ENCODE data around the gene PIAS3. TPM values are rescaled to one million over a fixed set of nuclear protein-coding genes. Genes with fewer than 3 reads are reported as not detected.
A peak's percentile ranks its signal among the peaks of the same experiment; 100 is the strongest.

The PIAS3 gene
- polyA plus RNA-seq (2013, experiment 1 of 2) = 27.8 TPM
- 35.1 TPM for polyA plus RNA-seq (2013, experiment 2 of 2)

DNA sequence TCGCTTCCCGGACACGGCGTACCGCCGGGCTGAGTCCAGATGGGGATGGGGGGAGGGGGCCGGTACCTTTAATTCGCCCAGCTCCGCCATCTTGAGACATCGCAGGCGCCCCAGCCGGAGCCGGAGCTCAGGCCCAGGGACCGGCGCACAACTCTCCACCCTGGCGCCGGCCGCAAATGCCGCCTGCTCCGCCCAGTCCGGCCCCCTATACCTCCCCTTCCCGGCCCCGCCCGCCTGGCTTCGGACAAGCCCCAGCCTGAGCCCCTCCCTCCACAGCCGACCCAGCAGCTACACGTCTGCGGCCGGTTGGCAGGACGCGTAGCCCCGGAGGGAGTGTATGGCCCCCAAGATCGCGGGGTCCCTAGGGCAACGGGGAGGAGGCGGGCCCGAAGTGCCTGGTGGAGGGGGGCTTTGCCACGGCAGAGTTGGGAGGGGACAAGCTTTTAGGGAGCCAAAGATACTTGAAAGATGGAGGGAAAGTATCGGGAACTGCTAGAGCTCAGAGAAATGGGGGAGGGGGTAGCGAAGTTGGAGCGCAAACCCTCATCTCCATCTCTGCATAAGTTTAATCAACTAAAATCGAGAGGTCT is at the start of gene PIAS3:
TSS of gene PIAS3 (minus strand) at position 181 of the 590 bp plus-strand sequence. CDS start at position 90, 91 bp downstream.
- Histone ChIP-seq H3K27me3 (ENCODE audit: insufficient read depth, low read length) (no peaks in the 10 kb centered on the region), H3K4me3 (ENCODE audit: low read length) (peak within 1 kb of the TSS; percentile 81), H3K9me3 (ENCODE audit: insufficient read depth, low read depth, low read length) (no peaks in the 10 kb centered on the region; the same call in 1 of the 2 replicates), H3K27ac (ENCODE audit: low read depth, low read length) (peak within 1 kb of the TSS; percentile 90), H3K9ac (ENCODE audit: low read depth, low read length) (peak within 1 kb of the TSS; percentile 88), H3K4me1 (ENCODE audit: insufficient read depth, low read length) (peaks cover 4% of the 10 kb centered on the region; the same call in 1 of the 2 replicates), H3K36me3 (ENCODE audit: insufficient read depth, low read length) (peaks cover 33% of the 10 kb centered on the region)
- WGBS = under 1% methylated on average over 42 of the region's 42 CpGs

DNA sequence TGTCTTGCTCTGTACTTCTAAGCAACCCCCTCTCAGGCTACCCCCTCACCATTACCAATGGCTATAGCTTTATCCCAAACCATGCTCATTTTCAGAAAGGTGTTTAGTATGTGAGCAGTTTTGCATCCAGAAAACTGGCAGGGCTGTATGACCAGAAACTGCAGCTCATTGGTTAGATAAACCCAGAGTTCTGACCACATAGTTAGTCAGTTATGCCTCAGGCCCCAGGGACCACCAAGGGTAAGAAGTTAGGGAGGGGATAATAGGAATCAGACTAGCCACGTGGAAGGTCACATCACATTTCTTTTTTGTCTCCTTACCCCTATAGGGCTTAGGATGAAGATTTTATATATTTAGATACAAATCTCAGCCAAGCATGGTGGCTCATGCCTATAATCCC is 49.8 kb upstream of the PIAS3 start:
- Histone ChIP-seq H3K9me3 (ENCODE audit: insufficient read depth, low read depth, low read length) (no peaks in the 10 kb centered on the region), H3K9ac (ENCODE audit: low read depth, low read length) (no peak overlapping the region), H3K4me1 (ENCODE audit: insufficient read depth, low read length) (peaks cover 2% of the 10 kb centered on the region; the same call in 1 of the 2 replicates), H3K4me3 (ENCODE audit: low read length) (no peak overlapping the region), H3K36me3 (ENCODE audit: insufficient read depth, low read length) (peaks cover 14% of the 10 kb centered on the region; the same call in 1 of the 2 replicates), H3K27me3 (ENCODE audit: insufficient read depth, low read length) (no peaks in the 10 kb centered on the region), H3K27ac (ENCODE audit: low read depth, low read length) (no peak overlapping the region)
- no CpG with 5 or more reads among the region's 1 CpG for WGBS

DNA sequence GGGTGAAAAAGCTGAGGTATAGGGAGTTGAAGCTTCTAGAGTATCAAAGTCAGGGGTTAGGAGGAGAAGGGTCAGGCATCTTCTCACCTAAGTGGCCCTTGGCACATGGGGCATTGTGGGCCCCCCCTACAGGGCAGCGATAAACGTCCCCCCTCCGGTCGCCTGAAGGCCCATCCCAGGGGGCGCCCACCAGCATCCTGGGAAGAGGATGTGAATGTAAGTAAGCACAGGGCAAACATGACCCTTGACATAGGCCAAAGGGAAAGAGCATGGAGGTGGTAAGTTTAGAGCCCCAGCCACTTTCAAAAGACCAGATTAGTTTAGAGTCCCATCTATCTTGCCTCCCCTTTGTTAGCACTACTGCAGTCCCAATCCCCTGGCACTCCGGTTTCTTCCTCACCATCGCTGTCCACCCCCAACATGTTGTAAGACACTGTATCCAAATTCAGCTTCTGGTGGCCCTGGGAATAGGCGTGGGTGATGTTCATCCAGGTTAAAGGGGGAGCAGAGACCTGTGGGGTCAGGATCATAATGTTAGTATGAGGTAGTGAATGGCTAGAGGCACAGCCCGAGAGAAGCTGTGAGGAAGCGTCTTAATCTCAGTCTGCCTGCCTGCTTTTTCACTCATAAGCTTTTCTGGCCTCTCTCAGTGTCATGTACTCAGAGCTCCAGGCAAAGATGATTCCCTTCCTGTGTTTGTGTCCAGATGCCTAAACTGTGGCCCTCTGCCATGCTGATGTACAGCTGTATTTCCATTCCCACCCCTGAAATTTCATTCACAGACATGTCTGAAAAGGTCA is 48.3 kb upstream of the PIAS3 start:
- Histone ChIP-seq H3K9ac (ENCODE audit: low read depth, low read length) (no peak overlapping the region), H3K4me3 (ENCODE audit: low read length) (no peak overlapping the region), H3K27ac (ENCODE audit: low read depth, low read length) (no peak overlapping the region), H3K27me3 (ENCODE audit: insufficient read depth, low read length) (no peaks in the 10 kb centered on the region), H3K36me3 (ENCODE audit: insufficient read depth, low read length) (peaks cover 11% of the 10 kb centered on the region; the same call in 1 of the 2 replicates), H3K4me1 (ENCODE audit: insufficient read depth, low read length) (peaks cover 2% of the 10 kb centered on the region; the same call in 1 of the 2 replicates), H3K9me3 (ENCODE audit: insufficient read depth, low read depth, low read length) (no peaks in the 10 kb centered on the region)
- WGBS = 77% methylated on average over 10 of the region's 10 CpGs

DNA sequence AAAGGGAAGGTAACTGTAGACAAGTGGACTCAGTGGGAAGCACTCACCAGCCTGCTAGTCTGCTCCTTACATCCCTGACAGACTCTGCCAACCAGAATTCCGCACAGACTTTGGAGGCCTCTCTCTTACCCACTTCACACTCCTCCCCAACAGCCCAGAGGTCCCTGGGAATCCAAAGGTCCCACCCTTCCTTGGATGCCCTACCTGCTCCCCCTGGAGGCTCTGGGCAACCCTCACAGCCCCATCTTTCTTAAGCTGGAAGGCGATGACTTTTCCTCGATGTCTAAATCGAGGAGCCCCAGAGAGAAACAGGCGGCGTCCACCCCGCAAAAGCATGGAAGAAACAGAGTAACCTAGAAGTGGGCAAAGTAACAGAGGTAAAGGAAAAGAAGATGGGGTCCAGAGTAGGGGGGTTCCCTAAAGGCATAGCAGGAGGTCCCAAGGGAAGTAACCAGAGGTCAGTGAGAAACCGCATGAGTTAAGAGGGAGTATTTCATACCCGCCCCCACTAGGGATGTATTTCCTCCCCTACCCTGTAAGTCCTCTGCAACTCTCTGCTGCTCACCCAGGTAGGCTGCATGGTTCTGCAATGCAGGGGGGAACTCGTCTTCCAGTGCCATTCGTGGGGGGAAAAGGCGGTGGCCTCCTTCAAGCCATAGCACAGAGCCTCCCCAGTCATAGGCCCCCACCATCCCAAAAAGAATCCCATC is 42.6 kb upstream of the PIAS3 start:
- no peaks in the 10 kb centered on the region for H3K4me1 ChIP-seq (ENCODE audit: insufficient read depth, low read length)
- H3K4me3 ChIP-seq (ENCODE audit: low read length) = no peak overlapping the region
- no peaks in the 10 kb centered on the region for H3K9me3 ChIP-seq (ENCODE audit: insufficient read depth, low read depth, low read length)
- no peak overlapping the region for H3K27ac ChIP-seq (ENCODE audit: low read depth, low read length)
- no peaks in the 10 kb centered on the region for H3K27me3 ChIP-seq (ENCODE audit: insufficient read depth, low read length)
- no peak overlapping the region for H3K9ac ChIP-seq (ENCODE audit: low read depth, low read length)
- WGBS = 92% methylated on average over 10 of the region's 12 CpGs
- H3K36me3 ChIP-seq (ENCODE audit: insufficient read depth, low read length) = no peaks in the 10 kb centered on the region

DNA sequence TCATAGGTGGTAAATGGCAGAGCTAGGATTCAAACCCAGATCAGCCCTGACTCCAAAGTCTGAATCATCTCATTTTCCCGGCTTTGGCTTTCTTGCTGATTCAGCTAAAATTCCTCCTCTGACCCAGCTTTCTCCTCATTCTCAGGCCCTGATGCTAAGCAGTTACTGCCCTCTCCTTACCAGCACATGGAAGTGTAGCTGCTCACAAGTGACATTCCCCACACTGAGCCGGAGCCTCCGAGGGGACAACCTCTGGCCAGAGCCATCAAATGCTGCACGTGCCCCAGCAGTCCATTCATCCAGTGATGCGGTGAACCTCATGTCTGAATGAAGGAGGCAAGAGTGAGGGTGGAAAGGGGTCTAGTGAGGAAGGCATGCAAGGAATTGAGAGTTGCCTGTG is 39.9 kb upstream of the PIAS3 start:
- H3K27ac ChIP-seq (ENCODE audit: low read depth, low read length) = no peak overlapping the region
- no peak overlapping the region for H3K9ac ChIP-seq (ENCODE audit: low read depth, low read length)
- H3K4me3 ChIP-seq (ENCODE audit: low read length) = no peak overlapping the region
- H3K4me1 ChIP-seq (ENCODE audit: insufficient read depth, low read length) = no peaks in the 10 kb centered on the region
- H3K27me3 ChIP-seq (ENCODE audit: insufficient read depth, low read length) = no peaks in the 10 kb centered on the region
- H3K36me3 ChIP-seq (ENCODE audit: insufficient read depth, low read length) = no peaks in the 10 kb centered on the region
- 90% methylated on average over 5 of the region's 5 CpGs for WGBS
- no peaks in the 10 kb centered on the region for H3K9me3 ChIP-seq (ENCODE audit: insufficient read depth, low read depth, low read length)

DNA sequence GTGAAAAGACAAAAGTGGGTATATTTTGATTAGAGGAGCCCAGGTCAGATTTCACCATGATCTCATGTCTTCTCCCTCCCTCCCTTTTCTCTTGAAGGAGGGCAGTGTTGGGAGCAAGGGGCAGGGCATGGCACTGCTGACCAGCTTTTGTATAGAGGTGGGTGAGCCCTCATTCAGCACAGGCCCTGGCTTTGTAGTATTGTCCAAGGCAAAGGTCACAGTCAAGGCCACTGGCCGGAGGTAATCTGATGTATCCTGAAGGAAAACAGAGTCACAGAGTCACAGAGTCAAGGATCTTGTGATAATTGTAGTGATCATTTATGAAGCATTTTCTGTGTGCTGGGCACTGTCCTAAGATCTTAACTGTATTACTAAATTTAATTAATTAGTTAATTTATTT is 39.1 kb upstream of the PIAS3 start:
- H3K9me3 ChIP-seq (ENCODE audit: insufficient read depth, low read depth, low read length) = no peaks in the 10 kb centered on the region
- H3K27ac ChIP-seq (ENCODE audit: low read depth, low read length) = no peak overlapping the region
- H3K4me3 ChIP-seq (ENCODE audit: low read length) = no peak overlapping the region
- H3K36me3 ChIP-seq (ENCODE audit: insufficient read depth, low read length) = no peaks in the 10 kb centered on the region
- no peak overlapping the region for H3K9ac ChIP-seq (ENCODE audit: low read depth, low read length)
- no peaks in the 10 kb centered on the region for H3K4me1 ChIP-seq (ENCODE audit: insufficient read depth, low read length)
- H3K27me3 ChIP-seq (ENCODE audit: insufficient read depth, low read length) = no peaks in the 10 kb centered on the region
- 94% methylated on average over 1 of the region's 1 CpG for WGBS

DNA sequence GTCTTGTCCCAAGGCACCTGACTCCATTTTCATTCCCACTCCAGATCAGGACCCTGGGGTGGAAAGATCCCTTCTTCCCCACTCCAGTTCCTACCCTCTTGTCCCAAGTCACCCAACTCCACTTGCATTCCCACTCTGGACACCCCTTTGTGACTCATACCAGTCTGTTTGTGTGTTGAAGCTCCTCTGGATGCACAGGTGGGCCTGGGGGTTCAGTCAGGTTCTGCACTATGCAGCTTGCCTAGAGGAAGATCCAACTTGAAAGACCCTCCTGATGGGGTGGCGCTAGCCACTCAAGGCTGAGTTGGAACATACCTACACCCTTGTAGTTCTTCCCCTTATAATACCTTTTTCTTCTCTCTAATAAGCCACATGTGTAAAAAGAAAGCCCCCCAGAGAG is 36.6 kb upstream of the PIAS3 start:
- H3K27me3 ChIP-seq (ENCODE audit: insufficient read depth, low read length) = no peaks in the 10 kb centered on the region
- H3K36me3 ChIP-seq (ENCODE audit: insufficient read depth, low read length) = no peaks in the 10 kb centered on the region
- no peak overlapping the region for H3K4me3 ChIP-seq (ENCODE audit: low read length)
- no peak overlapping the region for H3K9ac ChIP-seq (ENCODE audit: low read depth, low read length)
- H3K27ac ChIP-seq (ENCODE audit: low read depth, low read length) = no peak overlapping the region
- H3K4me1 ChIP-seq (ENCODE audit: insufficient read depth, low read length) = peaks cover 14% of the 10 kb centered on the region
- WGBS = 80% methylated on average over 1 of the region's 1 CpG
- H3K9me3 ChIP-seq (ENCODE audit: insufficient read depth, low read depth, low read length) = no peaks in the 10 kb centered on the region

DNA sequence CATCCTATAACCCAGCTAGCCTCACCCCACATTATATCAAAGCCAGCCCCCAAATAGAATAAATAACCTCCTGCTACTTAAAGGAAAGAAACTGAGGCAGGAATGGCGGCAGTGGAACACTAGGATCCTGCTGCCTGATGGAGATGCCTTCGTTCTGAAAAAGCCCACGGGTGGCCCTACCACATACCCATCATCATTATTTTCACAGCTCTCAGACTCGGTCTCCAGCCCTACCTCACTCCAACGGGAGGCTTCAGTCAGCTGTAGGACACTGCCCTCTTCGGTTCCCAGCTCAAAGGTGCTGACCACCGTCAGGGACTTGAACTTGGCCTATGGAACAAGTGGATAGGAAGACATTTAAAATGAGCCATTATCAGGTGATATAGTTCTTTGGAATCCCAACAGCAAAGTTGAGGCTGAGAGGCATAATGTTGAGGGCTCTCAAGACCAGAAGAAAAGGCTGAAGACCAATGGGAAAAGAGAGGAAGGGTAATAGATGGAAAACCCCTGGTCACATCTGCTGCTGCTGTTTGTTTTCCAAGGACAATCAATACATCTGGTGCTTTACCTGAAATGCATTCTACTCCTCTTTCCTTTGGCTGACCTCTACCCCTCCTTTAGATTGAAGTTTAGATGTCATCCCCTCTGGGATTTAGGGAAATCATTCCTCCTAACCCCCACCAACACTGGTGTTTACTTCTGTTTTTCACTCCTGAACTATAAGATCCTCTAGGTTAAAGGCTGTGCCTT is 34.6 kb upstream of the PIAS3 start:
- 90% methylated on average over 7 of the region's 7 CpGs for WGBS
- Histone ChIP-seq H3K4me3 (ENCODE audit: low read length) (no peak overlapping the region), H3K9me3 (ENCODE audit: insufficient read depth, low read depth, low read length) (no peaks in the 10 kb centered on the region), H3K4me1 (ENCODE audit: insufficient read depth, low read length) (peaks cover 14% of the 10 kb centered on the region), H3K27ac (ENCODE audit: low read depth, low read length) (no peak overlapping the region), H3K36me3 (ENCODE audit: insufficient read depth, low read length) (no peaks in the 10 kb centered on the region), H3K9ac (ENCODE audit: low read depth, low read length) (no peak overlapping the region), H3K27me3 (ENCODE audit: insufficient read depth, low read length) (no peaks in the 10 kb centered on the region)

DNA sequence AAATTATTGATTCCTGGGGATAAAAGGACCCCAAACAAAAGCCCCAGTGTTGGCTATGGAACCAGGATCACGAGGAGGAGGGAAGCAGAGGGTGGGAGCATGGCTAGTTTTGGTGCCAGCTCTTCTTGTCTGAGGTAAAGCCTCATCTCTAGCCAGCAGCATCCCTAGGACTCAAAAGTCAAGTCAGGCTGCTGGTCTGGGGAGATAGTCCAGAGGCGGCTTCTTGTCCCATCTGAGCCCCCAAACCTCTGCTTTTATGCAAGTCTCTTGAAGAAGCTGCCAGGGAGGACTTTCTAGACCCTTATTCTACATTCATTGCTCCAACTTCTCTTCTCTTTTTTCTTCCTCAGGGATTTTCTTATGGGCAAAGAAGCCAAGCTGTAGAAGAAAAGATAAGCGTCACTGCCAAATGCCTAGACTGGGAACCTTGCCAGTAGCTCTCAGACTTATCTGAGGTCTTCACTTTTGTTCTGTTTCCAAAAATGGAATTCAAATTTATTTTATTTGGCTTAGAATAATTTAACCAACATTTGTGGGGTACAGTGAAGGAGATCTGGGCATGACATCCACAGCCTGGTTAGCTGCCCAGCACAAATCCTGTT is 33.7 kb upstream of the PIAS3 start:
- no peaks in the 10 kb centered on the region for H3K9me3 ChIP-seq (ENCODE audit: insufficient read depth, low read depth, low read length)
- peaks cover 16% of the 10 kb centered on the region for H3K4me1 ChIP-seq (ENCODE audit: insufficient read depth, low read length)
- WGBS = 79% methylated on average over 3 of the region's 3 CpGs
- H3K27ac ChIP-seq (ENCODE audit: low read depth, low read length) = peak overlapping the region; percentile 36; the same call in 1 of the 2 replicates
- H3K36me3 ChIP-seq (ENCODE audit: insufficient read depth, low read length) = no peaks in the 10 kb centered on the region
- peak overlapping the region; percentile 42 for H3K4me3 ChIP-seq (ENCODE audit: low read length)
- H3K27me3 ChIP-seq (ENCODE audit: insufficient read depth, low read length) = no peaks in the 10 kb centered on the region
- peak overlapping the region; percentile 38 for H3K9ac ChIP-seq (ENCODE audit: low read depth, low read length)

Measured in HUES64 (cell line).